NT2/D1 (cell line): ENCODE results near the gene ORM1.

Source experiments
- DNase-seq: peaks from one replicate; pipeline ENCODE4 v3.0.0-alpha.2; 2011; ENCODE audit warnings: low read depth, low spot score
- H3K27me3 ChIP-seq: 2 replicates; pipeline ENCODE4 v1.6.0; 2011; ENCODE audit warnings: mild to moderate bottlenecking; ENCODE audit not compliant: insufficient read length, insufficient read depth
- H3K36me3 ChIP-seq: 2 replicates; pipeline ENCODE4 v1.6.1; 2011; ENCODE audit warnings: mild to moderate bottlenecking, low read length, mixed read lengths; ENCODE audit not compliant: insufficient read depth, insufficient read length
- H3K4me1 ChIP-seq: 2 replicates; pipeline ENCODE4 v1.5.1; 2011; ENCODE audit not compliant: insufficient read depth, insufficient read length
- H3K4me3 ChIP-seq: 2 replicates; pipeline ENCODE4 v1.5.1; 2011; ENCODE audit warnings: low read depth; ENCODE audit not compliant: insufficient read length
- H3K9ac ChIP-seq: 2 replicates; pipeline ENCODE4 v1.6.0; 2011; ENCODE audit warnings: low read depth; ENCODE audit not compliant: insufficient read length
- H3K9me3 ChIP-seq: 2 replicates; pipeline ENCODE4 v1.5.1; 2011; ENCODE audit warnings: mild to moderate bottlenecking, low read length; ENCODE audit not compliant: insufficient read depth
- SUZ12 ChIP-seq: IDR thresholded peaks from 2 replicates; pipeline ENCODE4 v1.6.1; 2011; ENCODE audit not compliant: insufficient read length, insufficient read depth; ENCODE audit errors: extremely low read depth
- YY1 ChIP-seq: IDR thresholded peaks from 2 replicates; pipeline ENCODE4 v1.6.1; 2011; ENCODE audit not compliant: insufficient read length, insufficient read depth
- ZNF274 ChIP-seq: IDR thresholded peaks from 2 replicates; pipeline ENCODE4 v1.6.1; 2011; ENCODE audit warnings: mild to moderate bottlenecking, low read depth, low read length

Gene ORM1

GRCh38 chr9:114296338-114296737, 26.6 kb upstream of the ORM1 start:
- H3K36me3 ChIP-seq: peaks cover 93% of the 10 kb centered on the region
- H3K4me3 ChIP-seq: no peak overlapping the region
- H3K4me1 ChIP-seq: no peaks in the 10 kb centered on the region
- H3K27me3 ChIP-seq: no peaks in the 10 kb centered on the region
- TF ChIP-seq ZNF274 (no peak), SUZ12 (no peak), YY1 (no peak)
- H3K9me3 ChIP-seq: peaks cover 11% of the 10 kb centered on the region
- no peak overlapping the region for H3K9ac ChIP-seq
- DNase-seq: no peak

- H3K36me3 ChIP-seq: peaks cover 95% of the 10 kb centered on the region
- H3K9me3 ChIP-seq: peaks cover 8% of the 10 kb centered on the region
- H3K27me3 ChIP-seq: no peaks in the 10 kb centered on the region
- H3K4me3 ChIP-seq: no peak overlapping the region
- H3K4me1 ChIP-seq: no peaks in the 10 kb centered on the region
- TF ChIP-seq SUZ12 (no peak), ZNF274 (no peak), YY1 (no peak)
- DNase-seq: no peak
- H3K9ac ChIP-seq: no peak overlapping the region
These were observed 23.4 kb upstream of the ORM1 start for GRCh38 chr9:114299286-114300152.

GRCh38 chr9:114300153-114300845, 22.6 kb upstream of the ORM1 start:
- Histone ChIP-seq H3K4me1 (no peaks in the 10 kb centered on the region), H3K27me3 (no peaks in the 10 kb centered on the region), H3K36me3 (peaks cover 95% of the 10 kb centered on the region), H3K9me3 (0 out of 2 replicates have a peak, but pooled peaks cover under 1% of the 10 kb centered on the region), H3K4me3 (no peak overlapping the region), H3K9ac (no peak overlapping the region)
- no peak for TF ChIP-seq YY1
- TF ChIP-seq SUZ12: no peak
- no peak for TF ChIP-seq ZNF274
- DNase-seq: no peak

GRCh38 chr9:114300846-114301797, 21.8 kb upstream of the ORM1 start:
- H3K9me3 ChIP-seq: no peaks in the 10 kb centered on the region
- DNase-seq: no peak
- H3K36me3 ChIP-seq: peaks cover 96% of the 10 kb centered on the region
- no peak overlapping the region for H3K4me3 ChIP-seq
- H3K9ac ChIP-seq: no peak overlapping the region
- no peaks in the 10 kb centered on the region for H3K4me1 ChIP-seq
- TF ChIP-seq ZNF274: no peak
- TF ChIP-seq SUZ12: no peak
- TF ChIP-seq YY1: no peak
- H3K27me3 ChIP-seq: no peaks in the 10 kb centered on the region

- no peak for DNase-seq
- no peak overlapping the region for H3K4me3 ChIP-seq
- H3K36me3 ChIP-seq: peaks cover 96% of the 10 kb centered on the region
- no peaks in the 10 kb centered on the region for H3K4me1 ChIP-seq
- H3K27me3 ChIP-seq: no peaks in the 10 kb centered on the region
- no peaks in the 10 kb centered on the region for H3K9me3 ChIP-seq
- no peak overlapping the region for H3K9ac ChIP-seq
- TF ChIP-seq SUZ12: no peak
- TF ChIP-seq ZNF274: no peak
These were observed 20.9 kb upstream of the ORM1 start for GRCh38 chr9:114301798-114302565.

GRCh38 chr9:114302727-114303126, 20.2 kb upstream of the ORM1 start:
- Histone ChIP-seq H3K27me3 (no peaks in the 10 kb centered on the region), H3K36me3 (peaks cover 96% of the 10 kb centered on the region), H3K4me1 (no peaks in the 10 kb centered on the region), H3K4me3 (no peak overlapping the region), H3K9ac (no peak overlapping the region), H3K9me3 (no peaks in the 10 kb centered on the region)
- no peak for DNase-seq
- no peak for TF ChIP-seq YY1
- TF ChIP-seq ZNF274: no peak
- TF ChIP-seq SUZ12: no peak
